ENCODE results near the gene TRIOBP.

The TRIOBP gene

DNA sequence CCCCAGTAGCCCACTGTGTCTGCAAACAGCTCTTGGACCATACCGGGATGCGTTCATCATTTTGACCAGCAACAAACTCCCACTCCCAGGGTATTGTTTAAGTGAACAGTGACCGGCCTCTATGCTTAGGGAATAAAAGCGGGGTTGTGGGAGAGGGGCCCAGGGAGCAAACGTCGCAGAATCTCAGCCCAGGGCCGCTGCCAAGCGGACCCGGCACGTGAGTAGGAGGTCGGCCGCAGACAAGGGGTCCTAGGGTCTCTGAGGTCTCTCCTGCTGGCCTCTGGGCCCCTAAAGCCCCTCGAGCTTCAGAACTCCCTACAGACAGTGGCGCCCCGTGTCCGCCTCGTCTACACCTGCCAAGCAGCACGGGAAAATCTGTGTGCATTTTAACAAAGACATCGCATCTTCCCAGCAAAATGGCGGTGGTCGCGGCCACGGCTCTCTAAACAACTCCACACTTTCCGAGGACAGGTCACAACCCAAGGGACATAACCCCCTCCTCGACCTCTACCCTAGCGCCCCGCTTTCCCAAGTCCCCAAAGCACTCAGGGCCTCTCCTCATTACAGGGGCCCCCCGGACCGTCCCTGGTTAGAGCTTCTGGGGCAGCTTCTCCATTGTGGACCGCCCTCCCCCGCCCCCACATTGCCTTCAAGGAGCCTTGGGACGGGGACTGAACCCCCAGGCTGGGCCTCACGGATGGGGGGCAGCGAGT is 106.9 kb downstream of the TRIOBP start:
- no peak for TF ChIP-seq CTCF (IDR thresholded peaks at IDR 0.05; ENCODE audit: insufficient read depth, low read depth, low read length, missing control alignments)
- DNase-seq (ENCODE audit: low read depth), result no peak
- no peak overlapping the region for H3K4me3 ChIP-seq (ENCODE audit: low read length)

DNA sequence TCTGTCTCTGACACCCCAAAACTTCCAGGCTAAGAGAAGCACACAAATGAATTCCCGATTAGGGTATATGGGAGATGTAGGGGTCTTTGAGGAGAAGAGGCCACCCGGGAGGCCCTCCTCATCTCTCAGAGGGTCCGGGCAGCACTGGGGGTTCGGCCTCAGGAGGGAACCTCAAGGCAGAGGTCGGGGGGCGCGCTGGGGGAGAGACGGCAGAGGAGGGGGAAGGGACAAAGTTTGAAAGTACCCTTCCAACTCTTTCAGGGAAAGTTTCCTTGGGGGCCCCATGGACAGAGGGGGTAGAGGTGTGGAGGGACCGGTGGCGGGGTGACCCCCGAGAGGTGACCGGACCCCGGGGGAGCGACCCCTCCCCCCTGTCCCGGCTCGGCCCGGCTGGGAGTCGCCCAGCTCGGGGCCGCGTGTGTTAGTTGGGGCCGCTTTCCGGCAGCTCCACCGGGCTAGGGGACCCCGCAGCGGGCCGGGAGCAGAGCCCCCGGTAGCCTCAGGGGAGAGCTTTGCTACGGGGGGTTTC is 107.6 kb downstream of the TRIOBP start:
- DNase-seq (ENCODE audit: low read depth), result no peak
- no peak for TF ChIP-seq CTCF (IDR thresholded peaks at IDR 0.05; ENCODE audit: insufficient read depth, low read depth, low read length, missing control alignments)
- peak overlapping the region; percentile 79 for H3K4me3 ChIP-seq (ENCODE audit: low read length)

DNA sequence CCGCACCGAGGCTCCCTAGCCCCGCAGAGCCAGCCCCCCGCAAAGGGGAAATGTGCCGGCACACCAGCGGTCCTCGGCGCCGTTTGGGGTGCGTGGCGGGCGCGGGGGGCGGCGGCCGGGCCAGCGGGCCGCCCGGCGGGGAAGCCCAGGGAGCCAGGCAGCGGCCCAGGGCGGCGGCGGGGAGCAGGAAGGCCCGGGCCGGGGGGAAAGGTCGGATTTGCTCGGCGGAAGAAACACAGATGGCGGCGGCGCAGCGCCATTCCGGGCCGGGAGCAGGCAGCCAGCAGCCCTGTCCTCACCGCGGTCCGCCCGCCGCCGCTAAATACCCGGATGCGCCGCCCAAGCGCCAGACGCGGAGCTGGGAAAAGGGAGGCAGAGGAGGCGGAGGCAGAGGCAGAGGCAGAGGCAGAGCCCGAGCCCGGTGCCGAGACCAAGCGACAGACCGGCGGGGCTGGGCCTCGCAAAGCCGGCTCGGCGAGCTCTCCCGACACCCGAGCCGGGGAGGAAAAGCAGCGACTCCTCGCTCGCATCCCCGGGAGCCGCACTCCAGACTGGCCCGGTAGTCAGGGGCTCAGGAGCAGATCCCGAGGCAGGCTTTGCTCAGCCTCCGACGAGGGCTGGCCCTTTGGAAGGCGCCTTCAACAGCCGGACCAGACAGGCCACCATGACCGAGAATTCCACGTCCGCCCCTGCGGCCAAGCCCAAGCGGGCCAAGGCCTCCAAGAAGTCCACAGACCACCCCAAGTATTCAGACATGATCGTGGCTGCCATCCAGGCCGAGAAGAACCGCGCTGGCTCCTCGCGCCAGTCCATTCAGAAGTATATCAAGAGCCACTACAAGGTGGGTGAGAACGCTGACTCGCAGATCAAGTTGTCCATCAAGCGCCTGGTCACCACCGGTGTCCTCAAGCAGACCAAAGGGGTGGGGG is 108.3 kb downstream of the TRIOBP start:
- TF ChIP-seq CTCF (IDR thresholded peaks at IDR 0.05; ENCODE audit: insufficient read depth, low read depth, low read length, missing control alignments), result no peak
- DNase-seq (ENCODE audit: low read depth), result peak; percentile 87
- peak overlapping the region; percentile 79 for H3K4me3 ChIP-seq (ENCODE audit: low read length)

DNA sequence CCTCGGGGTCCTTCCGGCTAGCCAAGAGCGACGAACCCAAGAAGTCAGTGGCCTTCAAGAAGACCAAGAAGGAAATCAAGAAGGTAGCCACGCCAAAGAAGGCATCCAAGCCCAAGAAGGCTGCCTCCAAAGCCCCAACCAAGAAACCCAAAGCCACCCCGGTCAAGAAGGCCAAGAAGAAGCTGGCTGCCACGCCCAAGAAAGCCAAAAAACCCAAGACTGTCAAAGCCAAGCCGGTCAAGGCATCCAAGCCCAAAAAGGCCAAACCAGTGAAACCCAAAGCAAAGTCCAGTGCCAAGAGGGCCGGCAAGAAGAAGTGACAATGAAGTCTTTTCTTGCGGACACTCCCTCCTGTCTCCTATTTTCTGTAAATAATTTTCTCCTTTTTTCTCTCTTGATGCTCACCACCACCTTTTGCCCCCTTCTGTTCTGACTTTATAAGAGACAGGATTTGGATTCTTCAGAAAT is 109.0 kb downstream of the TRIOBP start:
- H3K4me3 ChIP-seq (ENCODE audit: low read length), result peak overlapping the region; percentile 79
- no peak for DNase-seq (ENCODE audit: low read depth)
- no peak for TF ChIP-seq CTCF (IDR thresholded peaks at IDR 0.05; ENCODE audit: insufficient read depth, low read depth, low read length, missing control alignments)

GRCh38 chr22:37806409-37807333 is 109.8 kb downstream of the TRIOBP start:
- H3K4me3 ChIP-seq (ENCODE audit: low read length), result peak overlapping the region; percentile 79
- DNase-seq (ENCODE audit: low read depth), result peak; percentile 40
- TF ChIP-seq CTCF (IDR thresholded peaks at IDR 0.05; ENCODE audit: insufficient read depth, low read depth, low read length, missing control alignments), result no peak

Measured in epithelial cell of esophagus (primary cell).